Endodermal cell (in vitro differentiated cells): Measurements from ENCODE around the gene VAPB. TPM values are rescaled to one million over a fixed set of nuclear protein-coding genes. Genes with fewer than 3 reads are reported as not detected.

ENCODE experiments used
- DNase-seq: peaks from one replicate; pipeline ENCODE4 v3.0.0-alpha.2; 2017
- H3K27ac ChIP-seq: 2 replicates; pipeline ENCODE4 v1.5.1; 2013; ENCODE audit warnings: mild to moderate bottlenecking, low read depth, low read length, moderate library complexity
- H3K27me3 ChIP-seq: 2 replicates; pipeline ENCODE4 v1.6.1; 2013; ENCODE audit warnings: mild to moderate bottlenecking, low read length, moderate library complexity; ENCODE audit not compliant: insufficient read depth, control insufficient read depth, poor library complexity, severe bottlenecking
- H3K36me3 ChIP-seq: 2 replicates; pipeline ENCODE4 v1.7.0; 2013; ENCODE audit warnings: mild to moderate bottlenecking, low read length, moderate library complexity; ENCODE audit not compliant: control insufficient read depth, insufficient read depth
- H3K4me1 ChIP-seq: one replicate; pipeline ENCODE4 v1.7.0; 2013; ENCODE audit warnings: low read length; ENCODE audit not compliant: control insufficient read depth, insufficient read depth
- H3K4me3 ChIP-seq: 2 replicates; pipeline ENCODE4 v1.5.1; 2013; ENCODE audit warnings: mild to moderate bottlenecking, low read length, moderate library complexity
- H3K9ac ChIP-seq: 2 replicates; pipeline ENCODE4 v1.6.1; 2013; ENCODE audit warnings: mild to moderate bottlenecking, low read length, moderate library complexity; ENCODE audit not compliant: poor library complexity, severe bottlenecking; ENCODE audit errors: extremely low read depth
- H3K9me3 ChIP-seq: 2 replicates; pipeline ENCODE4 v1.6.1; 2013; ENCODE audit warnings: mild to moderate bottlenecking, low read length, moderate library complexity; ENCODE audit not compliant: control insufficient read depth
- H3K27ac Mint-ChIP-seq: 2 replicates; pipeline ENCODE4 v1.8.0; 2020; ENCODE audit warnings: mixed read lengths
- H3K27me3 Mint-ChIP-seq: 2 replicates; pipeline ENCODE4 v1.8.0; 2021; ENCODE audit warnings: mild to moderate bottlenecking, mixed read lengths; ENCODE audit not compliant: insufficient read depth
- H3K36me3 Mint-ChIP-seq: 2 replicates; pipeline ENCODE4 v1.8.0; 2020; ENCODE audit warnings: low read depth, mixed read lengths
- H3K4me1 Mint-ChIP-seq: 2 replicates; pipeline ENCODE4 v1.8.0; 2020; ENCODE audit warnings: mixed read lengths
- H3K4me3 Mint-ChIP-seq: 2 replicates; pipeline ENCODE4 v1.8.0; 2020; ENCODE audit warnings: mild to moderate bottlenecking, moderate library complexity, mixed read lengths
- H3K9me3 Mint-ChIP-seq: 2 replicates; pipeline ENCODE4 v1.8.0; 2020; ENCODE audit warnings: mild to moderate bottlenecking, mixed read lengths
- CTCF ChIP-seq: fragments of 200-600 bp; sonication (generic); conservative IDR thresholded peaks from 2 replicates; pipeline ENCODE4 v1.5.0; 2021; ENCODE audit warnings: antibody characterized with exemption, mild to moderate bottlenecking
- WGBS, 2 experiments: methylation state at CpG; one replicate each; pipeline versions ENCODE4 v1.1.5 to v1.1.7; 2013; ENCODE audit warnings: missing lambda C conversion rate in 2 of 2, mixed read lengths in 1 of 2; ENCODE audit not compliant: insufficient coverage in 1 of 2, insufficient read length in 1 of 2; 5-methylcytosine and 5-hydroxymethylcytosine counted together
- total RNA-seq, 2 donors: library from RNA; stranded (reverse); fragmentation: NEBNext Ultra II Directional in 1 of 2; extraction: Animal tissue kit (Norgen Biotek cat#: 25700) in 1 of 2; gene quantifications; 2 replicates in 1 of 2; 3 replicates in 1 of 2; pipeline ENCODE4 v1.2.1, GENCODE V29; 2021

Gene VAPB
- total RNA-seq, 2 donors from 2014 or later = 47.3 to 47.5 TPM

- Histone ChIP-seq H3K4me1 (peaks cover 3% of the 10 kb centered on the region), H3K9me3 (no peaks in the 10 kb centered on the region), H3K27ac (no peak overlapping the region), H3K4me3 (no peak overlapping the region), H3K27me3 (no peaks in the 10 kb centered on the region), H3K9ac (no peak overlapping the region), H3K36me3 (no peaks in the 10 kb centered on the region)
- Mint-ChIP-seq H3K27me3 (no peaks in the 10 kb centered on the region), H3K9me3 (no peaks in the 10 kb centered on the region), H3K4me3 (no peak overlapping the region), H3K36me3 (no peaks in the 10 kb centered on the region), H3K4me1 (peaks cover 20% of the 10 kb centered on the region), H3K27ac (no peak overlapping the region)
- no peak for DNase-seq
- TF ChIP-seq CTCF = no peak
- 85 to 87% methylated on average over 8 to 10 of the region's 11 CpGs for WGBS, 2 experiments
Measured at GRCh38 chr20:58405504-58406291, 16.7 kb downstream of the VAPB start.

- Histone ChIP-seq H3K27ac (no peak overlapping the region), H3K36me3 (peaks cover 6% of the 10 kb centered on the region), H3K9me3 (no peaks in the 10 kb centered on the region), H3K4me3 (no peak overlapping the region), H3K27me3 (no peaks in the 10 kb centered on the region), H3K4me1 (peaks cover 3% of the 10 kb centered on the region), H3K9ac (no peak overlapping the region)
- H3K27me3 Mint-ChIP-seq = no peaks in the 10 kb centered on the region
- no peaks in the 10 kb centered on the region for H3K36me3 Mint-ChIP-seq
- no peak for TF ChIP-seq CTCF
- H3K9me3 Mint-ChIP-seq = no peaks in the 10 kb centered on the region
- no peak overlapping the region for H3K4me3 Mint-ChIP-seq
- peaks cover 19% of the 10 kb centered on the region for H3K4me1 Mint-ChIP-seq
- H3K27ac Mint-ChIP-seq = no peak overlapping the region
- DNase-seq = no peak
- 67 to 100% methylated on average over 1 to 3 of the region's 4 CpGs for WGBS, 2 experiments
Measured at GRCh38 chr20:58406422-58407001, 17.5 kb downstream of the VAPB start.

- Mint-ChIP-seq H3K36me3 (peaks cover 4% of the 10 kb centered on the region), H3K27ac (peak overlapping the region; percentile 16), H3K9me3 (no peaks in the 10 kb centered on the region), H3K27me3 (no peaks in the 10 kb centered on the region), H3K4me1 (peaks cover 19% of the 10 kb centered on the region), H3K4me3 (no peak overlapping the region)
- Histone ChIP-seq H3K4me1 (peaks cover 3% of the 10 kb centered on the region), H3K4me3 (no peak overlapping the region), H3K36me3 (peaks cover 6% of the 10 kb centered on the region), H3K27me3 (no peaks in the 10 kb centered on the region), H3K9me3 (no peaks in the 10 kb centered on the region), H3K27ac (no peak overlapping the region), H3K9ac (no peak overlapping the region)
- no peak for DNase-seq
- 89% methylated on average over 4 of the region's 4 CpGs; no CpG with 5 or more reads in 1 of the 2 experiments for WGBS, 2 experiments
- TF ChIP-seq CTCF = no peak
Measured at GRCh38 chr20:58407201-58407873, 18.3 kb downstream of the VAPB start.
